Measurements from ENCODE around the gene KCNMB1.

Gene KCNMB1

DNA sequence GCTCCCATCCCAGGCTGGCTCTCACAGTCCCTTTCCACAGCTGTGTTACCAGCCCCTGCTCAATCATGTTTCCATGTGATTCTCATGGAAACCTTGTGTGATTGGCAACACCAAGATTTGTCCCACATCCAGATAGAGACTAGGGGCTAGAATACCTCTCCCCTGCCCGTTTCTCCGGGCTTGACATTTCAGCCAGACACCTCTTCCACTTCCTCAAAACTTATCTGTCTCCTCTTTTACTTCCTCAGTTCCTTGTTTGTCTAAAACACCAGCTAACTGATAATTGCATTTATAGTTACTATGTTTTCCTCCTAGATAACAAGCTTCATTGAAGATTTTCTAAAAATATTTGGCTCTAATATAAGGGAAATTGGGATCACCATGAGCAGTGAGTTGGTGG lies 16.6 kb upstream of the KCNMB1 start:
- no peak overlapping the region for H3K9ac ChIP-seq (ENCODE audit: low read depth, low read length)
- H3K36me3 ChIP-seq (ENCODE audit: insufficient read depth, low read length): no peaks in the 10 kb centered on the region
- 0 out of 2 replicates have a peak, but pooled peaks cover 2% of the 10 kb centered on the region for H3K9me3 ChIP-seq (ENCODE audit: control insufficient read depth, insufficient read depth, low read length)
- peaks cover 20% of the 10 kb centered on the region; the same call in 1 of the 2 replicates for H3K4me1 ChIP-seq (ENCODE audit: insufficient read depth, low read length)

DNA sequence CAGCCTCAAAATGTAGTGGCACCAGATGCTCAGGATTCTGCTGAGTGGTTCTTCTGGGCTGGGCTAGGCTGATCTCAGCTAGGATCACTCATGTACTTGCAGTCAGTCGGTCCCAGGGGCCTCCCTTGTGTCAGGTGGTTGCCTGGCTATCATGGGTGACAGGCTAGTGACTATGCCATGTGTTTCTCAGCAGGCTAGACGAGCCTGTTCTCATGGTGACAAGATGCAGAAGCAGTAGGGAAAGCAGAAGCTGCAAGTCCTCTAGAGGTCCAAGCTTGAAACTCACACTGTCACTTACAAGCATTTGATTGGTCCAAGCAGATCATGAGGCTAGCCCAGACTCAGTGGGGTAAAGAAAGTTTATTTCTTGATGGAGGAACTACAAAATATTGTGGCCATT lies 15.2 kb upstream of the KCNMB1 start:
- Histone ChIP-seq H3K36me3 (ENCODE audit: insufficient read depth, low read length) (no peaks in the 10 kb centered on the region), H3K9ac (ENCODE audit: low read depth, low read length) (no peak overlapping the region), H3K9me3 (ENCODE audit: control insufficient read depth, insufficient read depth, low read length) (0 out of 2 replicates have a peak, but pooled peaks cover 2% of the 10 kb centered on the region), H3K4me1 (ENCODE audit: insufficient read depth, low read length) (peaks cover 20% of the 10 kb centered on the region; the same call in 1 of the 2 replicates)

DNA sequence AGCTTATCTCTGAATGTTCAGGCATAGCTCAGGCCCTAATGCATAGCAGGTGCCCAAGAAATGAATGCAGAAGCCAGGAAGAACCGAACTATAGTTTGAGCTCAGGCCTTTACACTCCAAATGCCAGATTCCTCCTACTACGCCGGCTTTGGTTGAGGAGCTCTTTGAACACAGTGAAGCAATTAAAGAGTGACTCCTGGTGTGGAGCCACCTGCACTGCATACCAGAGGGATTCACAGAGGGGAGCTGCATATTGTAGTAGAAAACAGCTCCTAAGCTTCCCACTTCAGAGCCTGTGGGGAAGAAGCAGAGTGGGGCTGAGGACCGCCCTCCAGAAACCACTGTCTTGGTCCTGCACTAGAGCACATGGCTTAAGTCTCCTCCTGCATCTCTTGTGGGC lies 14.5 kb upstream of the KCNMB1 start:
- Histone ChIP-seq H3K36me3 (ENCODE audit: insufficient read depth, low read length) (no peaks in the 10 kb centered on the region), H3K4me1 (ENCODE audit: insufficient read depth, low read length) (peaks cover 18% of the 10 kb centered on the region), H3K9me3 (ENCODE audit: control insufficient read depth, insufficient read depth, low read length) (0 out of 2 replicates have a peak, but pooled peaks cover 2% of the 10 kb centered on the region), H3K9ac (ENCODE audit: low read depth, low read length) (no peak overlapping the region)

DNA sequence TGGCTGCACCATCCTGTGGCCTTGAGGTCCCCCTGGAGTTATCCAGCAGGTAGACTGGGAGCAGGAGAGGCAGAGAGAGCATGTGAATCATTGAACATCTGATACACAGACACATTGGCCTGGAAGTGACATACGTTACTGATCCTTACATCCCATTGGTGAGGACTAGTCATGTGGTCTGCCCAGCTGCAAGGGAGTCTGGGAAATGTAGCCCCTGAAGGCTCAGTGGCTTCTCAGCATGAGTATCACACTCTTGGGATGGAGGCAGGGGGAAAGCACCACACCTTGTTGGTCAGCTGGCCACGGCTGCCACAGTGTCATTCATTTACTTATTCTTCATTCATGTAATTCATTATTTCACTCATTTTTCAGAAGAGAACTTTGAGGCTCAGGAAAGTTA lies 13.3 kb upstream of the KCNMB1 start:
- H3K9ac ChIP-seq (ENCODE audit: low read depth, low read length): no peak overlapping the region
- H3K36me3 ChIP-seq (ENCODE audit: insufficient read depth, low read length): no peaks in the 10 kb centered on the region
- 0 out of 2 replicates have a peak, but pooled peaks cover 2% of the 10 kb centered on the region for H3K9me3 ChIP-seq (ENCODE audit: control insufficient read depth, insufficient read depth, low read length)
- peaks cover 19% of the 10 kb centered on the region for H3K4me1 ChIP-seq (ENCODE audit: insufficient read depth, low read length)

DNA sequence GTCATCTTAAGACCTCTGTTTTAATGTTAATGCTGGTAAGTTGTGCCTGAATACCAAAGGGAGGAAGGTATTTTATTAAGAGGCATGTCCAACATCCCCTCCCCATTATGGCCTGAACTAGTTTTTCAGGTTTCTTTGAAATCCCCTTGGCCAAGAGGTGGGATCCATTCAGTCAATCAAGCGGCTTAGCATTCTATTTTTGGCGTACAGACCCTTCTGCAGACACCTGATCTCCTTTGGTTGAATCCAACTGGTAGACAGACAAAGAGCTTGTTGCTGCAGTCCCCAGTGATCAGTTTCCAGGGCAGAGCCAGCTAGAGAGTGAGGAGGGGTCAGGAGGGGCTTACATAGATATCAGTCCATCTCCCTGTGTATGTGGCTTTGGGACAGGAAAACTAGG lies 7.9 kb upstream of the KCNMB1 start:
- Histone ChIP-seq H3K4me1 (ENCODE audit: insufficient read depth, low read length) (peaks cover 45% of the 10 kb centered on the region), H3K9ac (ENCODE audit: low read depth, low read length) (no peak overlapping the region), H3K9me3 (ENCODE audit: control insufficient read depth, insufficient read depth, low read length) (0 out of 2 replicates have a peak, but pooled peaks cover 2% of the 10 kb centered on the region), H3K36me3 (ENCODE audit: insufficient read depth, low read length) (no peaks in the 10 kb centered on the region)

DNA sequence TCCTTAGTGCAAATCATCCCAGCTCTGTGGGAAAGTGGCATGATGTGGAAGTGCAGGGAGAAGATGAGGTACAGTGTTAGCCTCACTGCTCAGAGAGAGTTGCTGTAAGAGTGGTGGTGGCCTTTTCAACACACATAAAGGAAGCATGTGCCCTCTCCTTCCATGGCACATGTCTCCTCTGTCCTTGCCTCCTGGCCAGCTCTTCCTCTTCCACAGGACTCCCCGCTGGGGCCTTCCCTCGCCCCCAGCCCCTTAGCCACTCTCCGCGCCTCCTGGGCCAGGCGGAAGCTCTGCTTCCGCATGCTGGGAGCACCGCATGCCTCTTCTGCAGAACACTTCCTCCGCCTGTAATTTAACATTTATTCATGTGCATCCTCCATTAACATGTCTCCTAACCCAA lies 4.8 kb upstream of the KCNMB1 start:
- no peaks in the 10 kb centered on the region for H3K36me3 ChIP-seq (ENCODE audit: insufficient read depth, low read length)
- no peaks in the 10 kb centered on the region for H3K9me3 ChIP-seq (ENCODE audit: control insufficient read depth, insufficient read depth, low read length)
- H3K4me1 ChIP-seq (ENCODE audit: insufficient read depth, low read length): peaks cover 53% of the 10 kb centered on the region
- no peak overlapping the region for H3K9ac ChIP-seq (ENCODE audit: low read depth, low read length)

DNA sequence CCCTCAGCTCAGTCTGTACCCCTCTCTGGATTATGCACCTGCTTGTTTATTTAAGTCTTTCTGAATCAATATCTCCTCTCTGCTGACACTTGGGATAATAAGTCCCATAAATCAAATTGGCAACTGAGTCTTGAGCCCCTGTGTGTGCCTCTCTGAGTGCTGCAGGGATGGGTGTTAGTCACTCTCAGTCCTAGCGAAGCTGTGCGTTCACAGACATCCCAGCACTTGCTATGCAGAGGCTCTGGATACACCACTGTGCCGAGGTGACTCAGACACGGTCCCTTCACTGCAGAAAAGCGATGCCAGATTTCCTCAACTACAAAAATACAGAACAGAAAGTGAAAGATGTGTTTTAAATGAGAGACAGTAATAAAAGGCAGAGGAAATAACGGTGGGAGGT lies 4.1 kb upstream of the KCNMB1 start:
- H3K9ac ChIP-seq (ENCODE audit: low read depth, low read length): no peak overlapping the region
- H3K9me3 ChIP-seq (ENCODE audit: control insufficient read depth, insufficient read depth, low read length): no peaks in the 10 kb centered on the region
- H3K4me1 ChIP-seq (ENCODE audit: insufficient read depth, low read length): peaks cover 47% of the 10 kb centered on the region
- H3K36me3 ChIP-seq (ENCODE audit: insufficient read depth, low read length): no peaks in the 10 kb centered on the region

DNA sequence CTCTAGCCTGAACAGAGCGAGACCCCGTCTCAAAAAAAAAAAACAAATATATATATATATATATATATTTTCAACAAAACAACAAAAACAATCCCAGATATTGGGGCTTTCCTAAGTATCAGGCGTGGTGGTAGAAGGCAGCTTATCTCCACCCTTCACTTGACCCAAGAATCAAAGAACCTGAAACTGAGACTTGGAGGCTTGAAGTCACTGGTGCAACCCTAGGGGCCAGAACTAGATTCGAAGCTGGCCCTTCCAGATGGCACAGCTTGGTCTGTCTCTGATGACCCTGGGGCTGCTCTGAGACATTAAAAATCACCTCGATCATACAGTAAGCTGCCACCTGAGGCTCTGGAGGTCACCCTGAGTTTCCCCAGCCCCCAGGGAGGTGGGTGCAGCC lies 1.3 kb upstream of the KCNMB1 start:
- peaks cover 28% of the 10 kb centered on the region for H3K4me1 ChIP-seq (ENCODE audit: insufficient read depth, low read length)
- no peak overlapping the region for H3K9ac ChIP-seq (ENCODE audit: low read depth, low read length)
- no peaks in the 10 kb centered on the region for H3K9me3 ChIP-seq (ENCODE audit: control insufficient read depth, insufficient read depth, low read length)
- H3K36me3 ChIP-seq (ENCODE audit: insufficient read depth, low read length): no peaks in the 10 kb centered on the region

DNA sequence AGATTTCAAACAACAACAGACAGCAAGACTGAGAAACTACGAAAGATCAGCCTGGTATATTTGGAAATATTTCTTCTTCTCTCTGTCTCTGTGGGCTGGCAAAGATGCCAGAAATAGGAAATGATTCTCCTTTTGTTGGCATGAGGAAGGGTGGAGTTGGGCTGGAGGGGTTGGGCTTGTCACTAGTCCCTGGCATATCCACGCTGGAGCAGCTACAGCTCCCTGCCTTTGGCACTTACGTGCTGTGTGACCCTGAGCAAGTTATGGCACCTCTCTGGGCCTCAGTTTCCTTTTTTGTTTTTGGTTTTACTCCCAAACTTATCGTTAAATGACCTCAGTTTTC lies 354 bp upstream of the KCNMB1 start:
- peaks cover 27% of the 10 kb centered on the region for H3K4me1 ChIP-seq (ENCODE audit: insufficient read depth, low read length)
- H3K9ac ChIP-seq (ENCODE audit: low read depth, low read length): no peak overlapping the region
- no peaks in the 10 kb centered on the region for H3K36me3 ChIP-seq (ENCODE audit: insufficient read depth, low read length)

DNA sequence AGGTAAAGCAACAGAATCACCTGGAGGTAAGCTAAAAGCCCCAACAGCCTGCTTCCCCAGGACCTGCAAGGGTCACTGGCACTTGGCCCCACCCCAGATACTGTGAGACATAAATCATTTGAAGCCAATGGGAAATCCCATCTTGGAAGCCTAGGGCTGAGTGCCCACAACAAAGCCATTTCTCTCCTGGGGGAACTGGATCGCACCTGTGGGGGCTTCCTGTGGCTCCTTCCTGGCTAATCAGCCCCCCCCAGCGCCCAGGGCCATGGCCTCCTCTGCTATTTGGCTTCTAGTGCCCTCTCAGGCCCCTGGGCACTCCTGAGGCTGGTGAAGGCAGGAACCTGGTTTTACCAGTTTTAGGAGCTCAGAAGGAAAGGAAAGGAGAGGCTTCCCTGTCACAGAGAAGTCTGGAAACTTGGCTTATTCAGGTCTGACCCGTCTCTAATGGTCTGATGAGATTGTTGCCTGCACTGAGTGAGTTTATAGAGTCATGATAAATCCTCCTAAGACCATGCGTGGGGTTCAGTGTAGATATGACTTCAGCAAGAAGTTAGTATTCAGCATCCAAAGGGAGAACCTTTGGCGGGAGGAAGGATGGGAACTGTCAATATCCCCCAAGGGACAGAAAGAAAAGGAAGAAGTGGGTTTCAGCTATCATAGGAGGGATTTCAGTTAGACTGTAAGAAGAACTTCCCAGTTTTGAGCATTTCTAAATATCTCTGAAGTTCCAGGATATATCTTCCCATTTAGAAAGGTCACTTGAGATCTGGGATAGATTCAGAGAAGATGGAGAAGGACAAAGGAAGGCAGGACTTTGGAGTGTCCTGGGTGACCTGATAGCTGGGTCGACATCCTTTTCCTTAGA lies 1.2 kb downstream of the KCNMB1 start:
- Histone ChIP-seq H3K36me3 (ENCODE audit: insufficient read depth, low read length) (no peaks in the 10 kb centered on the region), H3K9me3 (ENCODE audit: control insufficient read depth, insufficient read depth, low read length) (no peaks in the 10 kb centered on the region), H3K4me1 (ENCODE audit: insufficient read depth, low read length) (peaks cover 16% of the 10 kb centered on the region; the same call in 1 of the 2 replicates), H3K9ac (ENCODE audit: low read depth, low read length) (no peak overlapping the region)

More for the DNA sequence above, 354 bp upstream of the KCNMB1 start:
- no peaks in the 10 kb centered on the region for H3K9me3 ChIP-seq (ENCODE audit: control insufficient read depth, insufficient read depth, low read length)

DNA sequence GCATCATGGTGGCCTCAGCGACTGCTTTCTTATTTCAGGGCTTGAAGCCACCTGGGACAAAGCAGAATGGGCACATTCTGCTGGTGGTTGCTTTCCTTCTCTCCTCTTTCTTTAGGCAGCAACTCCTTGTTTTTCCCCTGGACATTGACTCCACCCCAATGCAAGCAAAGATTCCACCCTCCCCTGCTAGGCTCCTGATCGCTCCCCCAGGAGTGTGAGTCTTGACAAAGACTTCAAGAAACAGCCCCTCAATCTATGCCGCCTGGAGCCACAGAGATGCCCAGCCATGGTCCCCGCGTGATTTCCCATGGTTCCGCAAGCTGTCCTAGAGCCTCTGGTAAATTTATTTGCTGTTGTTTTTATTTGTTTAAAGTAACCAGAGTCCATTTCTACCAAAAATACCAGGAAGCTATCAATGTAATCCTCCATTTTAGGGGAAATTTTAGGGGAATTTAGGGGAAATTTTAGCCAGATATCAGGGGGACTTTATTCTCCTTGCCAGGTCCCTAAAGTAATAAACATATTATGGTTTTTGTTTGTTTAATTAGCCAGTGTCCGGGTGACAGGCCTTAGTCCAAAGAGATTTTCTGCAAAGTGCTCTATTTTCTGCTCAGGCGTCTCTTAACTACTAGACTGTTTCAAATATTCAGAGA lies 2.3 kb downstream of the KCNMB1 start:
- H3K9me3 ChIP-seq (ENCODE audit: control insufficient read depth, insufficient read depth, low read length): no peaks in the 10 kb centered on the region
- peaks cover 16% of the 10 kb centered on the region; the same call in 1 of the 2 replicates for H3K4me1 ChIP-seq (ENCODE audit: insufficient read depth, low read length)
- no peak overlapping the region for H3K9ac ChIP-seq (ENCODE audit: low read depth, low read length)
- no peaks in the 10 kb centered on the region for H3K36me3 ChIP-seq (ENCODE audit: insufficient read depth, low read length)

DNA sequence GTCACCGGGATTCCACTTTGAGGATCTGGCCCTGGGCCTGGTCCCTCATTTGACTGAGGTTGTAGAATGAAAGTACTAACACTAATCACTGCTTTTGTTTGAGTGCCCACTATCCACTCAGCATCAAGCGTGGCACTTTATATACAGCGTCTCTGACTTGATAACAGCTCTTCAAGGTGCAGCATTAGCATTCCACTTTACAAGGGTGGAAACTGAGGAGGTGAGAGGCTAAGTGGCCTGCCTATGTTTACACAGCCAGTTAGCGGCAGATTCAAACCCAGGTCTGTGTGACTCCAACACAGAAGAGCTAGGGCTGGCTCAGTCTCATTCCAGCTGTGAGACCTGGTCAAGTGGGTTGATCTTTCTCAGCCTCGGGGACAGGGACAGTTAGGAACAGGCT lies 5.9 kb downstream of the KCNMB1 start:
- no peak overlapping the region for H3K9ac ChIP-seq (ENCODE audit: low read depth, low read length)
- H3K9me3 ChIP-seq (ENCODE audit: control insufficient read depth, insufficient read depth, low read length): no peaks in the 10 kb centered on the region
- 0 out of 2 replicates have a peak, but pooled peaks cover 7% of the 10 kb centered on the region for H3K4me1 ChIP-seq (ENCODE audit: insufficient read depth, low read length)
- no peaks in the 10 kb centered on the region for H3K36me3 ChIP-seq (ENCODE audit: insufficient read depth, low read length)

DNA sequence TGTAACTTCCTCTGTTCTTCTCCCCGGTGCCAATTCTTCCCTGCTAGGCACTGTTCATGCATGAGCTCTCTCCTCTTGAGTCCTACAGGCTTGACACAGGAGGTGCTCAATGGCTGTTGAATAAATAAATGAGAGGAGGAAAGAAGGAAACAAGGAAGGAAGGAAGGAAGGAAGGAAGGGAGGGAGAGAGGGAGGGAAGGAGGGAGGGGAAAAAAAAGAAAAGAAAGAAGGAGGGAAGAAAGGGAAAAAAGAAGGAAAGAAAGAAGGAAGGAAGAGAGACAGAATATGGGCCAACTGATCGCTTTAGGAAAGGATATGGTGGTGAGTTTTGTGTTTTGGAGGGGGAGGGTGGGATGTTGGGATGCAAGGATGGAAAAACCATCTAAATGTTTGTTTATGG lies 6.4 kb downstream of the KCNMB1 start:
- Histone ChIP-seq H3K9ac (ENCODE audit: low read depth, low read length) (no peak overlapping the region), H3K9me3 (ENCODE audit: control insufficient read depth, insufficient read depth, low read length) (no peaks in the 10 kb centered on the region), H3K36me3 (ENCODE audit: insufficient read depth, low read length) (no peaks in the 10 kb centered on the region), H3K4me1 (ENCODE audit: insufficient read depth, low read length) (0 out of 2 replicates have a peak, but pooled peaks cover 7% of the 10 kb centered on the region)

DNA sequence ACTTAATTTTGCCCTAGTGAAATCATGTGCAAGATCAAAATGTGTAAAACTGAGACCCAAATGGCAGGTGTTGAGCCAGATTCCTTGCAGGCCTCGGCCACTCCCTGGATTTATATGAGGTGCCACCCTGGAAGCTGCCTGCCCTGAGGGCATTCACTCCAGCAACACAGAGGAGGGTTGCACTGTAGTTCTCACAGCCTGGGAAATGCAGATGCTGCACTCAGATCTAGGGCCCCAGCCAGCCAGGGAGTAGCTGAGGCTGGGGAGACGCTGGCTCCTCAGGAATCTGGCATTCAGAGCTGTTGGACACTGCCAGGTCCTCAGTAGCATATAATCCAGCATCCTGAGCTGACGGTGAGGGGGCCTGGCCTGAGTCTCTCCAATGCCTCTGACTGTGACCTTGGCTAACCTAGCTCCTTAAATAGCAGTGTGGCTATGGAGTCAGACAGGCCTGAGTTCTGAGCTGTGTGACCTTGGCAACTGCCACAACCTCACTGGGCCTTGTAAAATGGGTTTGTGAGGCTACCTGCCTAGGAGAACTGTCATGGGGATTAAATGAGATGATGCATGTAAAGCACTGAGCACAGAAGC lies 8.7 kb downstream of the KCNMB1 start:
- Histone ChIP-seq H3K9me3 (ENCODE audit: control insufficient read depth, insufficient read depth, low read length) (no peaks in the 10 kb centered on the region), H3K36me3 (ENCODE audit: insufficient read depth, low read length) (no peaks in the 10 kb centered on the region), H3K4me1 (ENCODE audit: insufficient read depth, low read length) (no peaks in the 10 kb centered on the region), H3K9ac (ENCODE audit: low read depth, low read length) (no peak overlapping the region)

Measured in ES-I3 (cell line).